HG02678 (cell line): ENCODE results near the gene SCARF2.
"Not testable (repeated sequence)": the region's sequence is repeated elsewhere in the genome, so short reads cannot be mapped to it uniquely, and the experiment has no call there.

Experiments used
- ATAC-seq: cut with Tn5 transposase; IDR thresholded peaks from one replicate; pipeline ENCODE4 v1.9.1; 2021; ENCODE audit warnings: mild to moderate bottlenecking, moderate library complexity; ENCODE audit not compliant: unreplicated experiment

The SCARF2 gene

GRCh38 chr22:20414059-20414440 lies 23.6 kb downstream of the SCARF2 start:
- no peak for ATAC-seq

GRCh38 chr22:20413217-20414058 lies 24.2 kb downstream of the SCARF2 start:
- ATAC-seq = no peak

GRCh38 chr22:20412474-20413216 lies 25.0 kb downstream of the SCARF2 start:
- no peak for ATAC-seq

GRCh38 chr22:20409385-20409784 lies 28.2 kb downstream of the SCARF2 start:
- not testable (repeated sequence) for ATAC-seq

- ATAC-seq = no peak
Measured at GRCh38 chr22:20408891-20409290, 28.7 kb downstream of the SCARF2 start.

GRCh38 chr22:20407829-20408228 lies 29.8 kb downstream of the SCARF2 start:
- ATAC-seq = no peak

- no peak for ATAC-seq
Measured at GRCh38 chr22:20406686-20407408, 30.8 kb downstream of the SCARF2 start.

- ATAC-seq = no peak
Measured at GRCh38 chr22:20405931-20406685, 31.5 kb downstream of the SCARF2 start.

- ATAC-seq = no peak
Measured at GRCh38 chr22:20405291-20405930, 32.2 kb downstream of the SCARF2 start.

- no peak for ATAC-seq
Measured at GRCh38 chr22:20404881-20405280, 32.7 kb downstream of the SCARF2 start.

GRCh38 chr22:20403779-20404140 lies 33.9 kb downstream of the SCARF2 start:
- ATAC-seq = no peak

GRCh38 chr22:20402960-20403778 lies 34.5 kb downstream of the SCARF2 start:
- no peak for ATAC-seq

- ATAC-seq = no peak
Measured at GRCh38 chr22:20401376-20402014, 36.1 kb downstream of the SCARF2 start.

- ATAC-seq = no peak
Measured at GRCh38 chr22:20400606-20401375, 36.8 kb downstream of the SCARF2 start.

GRCh38 chr22:20399866-20400605 lies 37.6 kb downstream of the SCARF2 start:
- no peak for ATAC-seq

- ATAC-seq = no peak
Measured at GRCh38 chr22:20398420-20398819, 39.2 kb downstream of the SCARF2 start.

GRCh38 chr22:20397498-20397897 lies 40.1 kb downstream of the SCARF2 start:
- no peak for ATAC-seq

- ATAC-seq = no peak
Measured at GRCh38 chr22:20396639-20397038, 41.0 kb downstream of the SCARF2 start.
